Stimulated activated CD4-positive, alpha-beta T cell treated with anti-CD3 and anti-CD28 coated beads, TNF-alpha, amount 100 ng/mL, for 24 hours (primary cell): ENCODE data around the gene ADAMTSL3.
"Not testable (repeated sequence)": the region's sequence is repeated elsewhere in the genome, so short reads cannot be mapped to it uniquely, and the experiment has no call there.

Source experiments
- DNase-seq, 3 experiments: peaks; one replicate each; pipeline ENCODE4 v3.0.0-alpha.2; 2020; ENCODE audit warnings: low read depth in 3 of 3

The ADAMTSL3 gene

GRCh38 chr15:83964967-83965366 lies 311.0 kb downstream of the ADAMTSL3 start:
- not testable (repeated sequence) for DNase-seq

- no peak for DNase-seq
Observed at GRCh38 chr15:83970295-83970890, 316.5 kb downstream of the ADAMTSL3 start.

- no peak for DNase-seq
Observed at GRCh38 chr15:83971992-83972391, 318.1 kb downstream of the ADAMTSL3 start.

GRCh38 chr15:83973816-83974215 lies 319.9 kb downstream of the ADAMTSL3 start:
- DNase-seq = no peak

GRCh38 chr15:83977992-83978391 lies 324.1 kb downstream of the ADAMTSL3 start:
- no peak for DNase-seq

- DNase-seq = no peak
Observed at GRCh38 chr15:83978588-83978987, 324.7 kb downstream of the ADAMTSL3 start.

- DNase-seq = no peak
Observed at GRCh38 chr15:83980637-83981036, 326.7 kb downstream of the ADAMTSL3 start.

GRCh38 chr15:83982748-83983147 lies 328.8 kb downstream of the ADAMTSL3 start:
- DNase-seq = no peak

GRCh38 chr15:83983634-83984458 lies 329.9 kb downstream of the ADAMTSL3 start:
- DNase-seq = no peak

- DNase-seq = no peak
Observed at GRCh38 chr15:83984601-83985000, 330.7 kb downstream of the ADAMTSL3 start.

- no peak for DNase-seq
Observed at GRCh38 chr15:83991163-83991562, 337.2 kb downstream of the ADAMTSL3 start.

GRCh38 chr15:83992324-83993031 lies 338.6 kb downstream of the ADAMTSL3 start:
- no peak for DNase-seq

- no peak for DNase-seq
Observed at GRCh38 chr15:83993591-83993990, 339.7 kb downstream of the ADAMTSL3 start.

- DNase-seq = no peak
Observed at GRCh38 chr15:83998486-83998885, 344.6 kb downstream of the ADAMTSL3 start.

- DNase-seq = no peak
Observed at GRCh38 chr15:83999396-84000135, 345.6 kb downstream of the ADAMTSL3 start.

- no peak for DNase-seq
Observed at GRCh38 chr15:84001037-84001436, 347.1 kb downstream of the ADAMTSL3 start.

GRCh38 chr15:84001655-84002054 lies 347.7 kb downstream of the ADAMTSL3 start:
- no peak for DNase-seq

- DNase-seq = no peak
Observed at GRCh38 chr15:84003791-84004503, 350.0 kb downstream of the ADAMTSL3 start.

- DNase-seq = no peak
Observed at GRCh38 chr15:84006421-84006820, 352.5 kb downstream of the ADAMTSL3 start.

GRCh38 chr15:84009616-84010015 lies 355.7 kb downstream of the ADAMTSL3 start:
- no peak for DNase-seq

- no peak for DNase-seq
Observed at GRCh38 chr15:84010246-84010645, 356.3 kb downstream of the ADAMTSL3 start.
